KOPT-K1 (cell line): ENCODE data around the gene SCP2.

Experiments
- H3K27ac ChIP-seq: fragments of 200-600 bp; sonication (generic); 2 replicates; pipeline ENCODE4 v1.5.1; 2016; ENCODE audit warnings: antibody characterized with exemption, mild to moderate bottlenecking, low read depth, low read length; ENCODE audit not compliant: poor library complexity, severe bottlenecking
- H3K36me3 ChIP-seq: fragments of 200-600 bp; sonication (generic); 2 replicates; pipeline ENCODE4 v1.5.1; 2017; ENCODE audit warnings: antibody characterized with exemption, mild to moderate bottlenecking, low read length, moderate library complexity; ENCODE audit not compliant: insufficient read depth
- H3K9me3 ChIP-seq: fragments of 200-600 bp; sonication (generic); 2 replicates; pipeline ENCODE4 v1.5.1; 2017; ENCODE audit warnings: antibody characterized with exemption, low read length, mild to moderate bottlenecking; ENCODE audit not compliant: insufficient read depth, poor library complexity, severe bottlenecking

The SCP2 gene

DNA sequence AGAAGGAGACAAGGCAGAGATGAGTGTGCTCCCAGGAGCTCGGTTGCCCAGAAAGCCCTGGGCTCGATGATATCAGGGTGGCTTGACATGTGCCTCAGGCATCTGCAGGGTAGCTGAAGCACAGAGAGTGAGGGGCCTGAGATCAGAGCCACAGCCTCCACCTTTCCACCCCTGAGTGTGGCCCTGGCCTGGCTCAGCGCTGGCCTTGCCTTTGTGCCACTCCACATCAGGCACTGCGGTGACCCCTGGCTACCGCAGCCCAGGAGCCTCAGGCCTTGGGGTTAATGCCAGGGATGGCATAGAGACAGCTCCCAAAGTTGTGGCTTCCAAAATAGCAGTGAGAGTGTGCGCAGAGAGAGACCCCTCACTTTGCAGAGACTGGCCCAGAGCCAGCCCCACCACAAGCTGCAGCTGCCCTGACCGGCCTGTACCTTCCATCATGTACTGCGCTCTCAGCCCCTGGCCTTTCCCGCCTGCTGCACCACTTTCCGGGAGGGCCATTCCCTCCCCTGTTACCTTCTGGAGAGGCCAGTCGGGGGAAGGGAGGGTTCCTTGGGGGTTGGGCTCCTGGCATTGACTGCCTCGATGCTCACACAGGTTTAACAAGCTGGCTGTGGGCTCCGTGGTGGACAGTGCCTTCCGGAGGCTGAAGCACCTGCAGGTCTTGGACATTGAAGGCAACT, 154.4 kb downstream of the SCP2 start:
- no peaks in the 10 kb centered on the region for H3K9me3 ChIP-seq
- H3K36me3 ChIP-seq: no peaks in the 10 kb centered on the region
- no peak overlapping the region for H3K27ac ChIP-seq

DNA sequence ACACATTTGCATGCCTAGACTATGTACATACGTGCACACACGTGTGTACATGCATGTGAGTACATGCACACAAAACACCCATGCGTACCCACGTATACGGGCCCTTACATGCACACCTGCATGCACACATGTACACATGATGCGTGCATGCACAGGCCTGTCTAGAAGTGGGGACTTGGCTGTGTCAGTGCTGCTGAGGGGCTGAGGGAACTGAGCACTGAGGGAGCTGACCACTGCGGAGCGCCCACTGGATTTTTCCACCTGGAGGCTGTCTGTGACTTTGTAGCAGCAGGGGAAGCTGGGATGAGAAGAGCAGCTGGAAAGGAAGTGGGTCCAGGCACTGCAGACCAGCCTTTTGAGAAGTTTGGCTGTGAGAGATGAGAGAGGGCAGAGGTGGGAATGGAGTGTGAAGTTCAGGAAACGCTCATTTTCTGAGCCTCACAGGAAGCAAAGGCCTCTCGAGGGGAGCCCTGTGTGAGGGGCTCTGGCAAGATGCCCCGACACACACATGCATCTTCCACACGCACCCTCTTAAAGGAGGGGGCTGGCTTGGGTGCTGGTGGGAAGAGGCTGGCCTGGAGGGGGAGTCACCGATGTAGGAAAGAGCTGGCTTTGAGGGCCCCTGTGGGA, 155.9 kb downstream of the SCP2 start:
- H3K27ac ChIP-seq: no peak overlapping the region
- no peaks in the 10 kb centered on the region for H3K36me3 ChIP-seq
- no peaks in the 10 kb centered on the region for H3K9me3 ChIP-seq

DNA sequence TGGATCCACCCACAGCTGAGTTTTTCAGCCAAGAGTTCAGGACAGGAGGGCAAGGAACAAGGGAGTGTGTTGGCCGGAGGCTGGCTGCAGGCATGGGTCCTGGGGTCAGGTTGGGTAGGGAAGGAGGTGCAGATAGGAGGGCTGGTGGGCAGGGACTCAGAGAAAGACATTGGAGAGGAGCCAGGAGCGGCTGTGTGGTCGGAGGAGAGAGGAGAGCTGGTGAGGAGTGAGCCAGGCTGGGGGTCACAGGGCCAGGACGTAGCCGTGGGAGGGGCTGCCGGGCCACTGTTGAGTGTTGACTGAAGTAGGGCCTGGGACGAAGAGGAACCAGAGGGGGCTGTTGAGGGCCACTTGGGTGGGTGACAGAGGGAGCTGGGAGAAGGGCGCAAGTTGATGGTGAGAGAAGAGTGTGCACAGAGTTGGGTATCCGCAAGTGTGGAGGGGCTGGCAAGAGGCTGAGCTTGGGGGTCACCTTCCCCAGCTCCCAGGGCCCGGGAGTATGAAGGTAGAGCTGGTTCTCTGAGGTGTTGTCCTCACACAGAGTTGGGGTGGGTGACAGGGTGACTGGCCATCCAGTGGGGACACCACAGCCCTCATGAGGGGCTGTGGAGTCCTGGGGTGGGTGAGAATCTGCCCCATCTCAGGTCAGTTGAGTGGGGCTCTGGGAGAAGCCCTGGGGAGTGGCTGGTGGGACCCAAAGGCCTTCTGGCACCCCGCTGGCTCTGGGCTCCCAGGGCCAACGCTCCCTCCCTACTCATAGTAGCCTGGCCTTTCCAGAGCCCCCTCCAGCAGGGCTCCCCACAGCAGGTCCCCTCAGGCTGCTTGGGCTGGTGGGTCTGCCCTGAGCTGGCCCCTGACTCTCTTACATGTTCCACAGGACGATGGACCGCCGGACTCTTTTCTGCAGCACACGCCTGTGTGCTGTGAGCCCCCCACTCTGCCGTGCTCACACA, 156.8 kb downstream of the SCP2 start:
- Histone ChIP-seq H3K27ac (no peak overlapping the region), H3K9me3 (no peaks in the 10 kb centered on the region), H3K36me3 (no peaks in the 10 kb centered on the region)

DNA sequence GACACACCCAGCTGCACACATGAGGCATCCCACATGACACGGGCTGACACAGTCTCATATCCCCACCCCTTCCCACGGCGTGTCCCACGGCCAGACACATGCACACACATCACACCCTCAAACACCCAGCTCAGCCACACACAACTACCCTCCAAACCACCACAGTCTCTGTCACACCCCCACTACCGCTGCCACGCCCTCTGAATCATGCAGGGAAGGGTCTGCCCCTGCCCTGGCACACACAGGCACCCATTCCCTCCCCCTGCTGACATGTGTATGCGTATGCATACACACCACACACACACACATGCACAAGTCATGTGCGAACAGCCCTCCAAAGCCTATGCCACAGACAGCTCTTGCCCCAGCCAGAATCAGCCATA, 157.5 kb downstream of the SCP2 start:
- H3K9me3 ChIP-seq: no peaks in the 10 kb centered on the region
- no peaks in the 10 kb centered on the region for H3K36me3 ChIP-seq
- H3K27ac ChIP-seq: no peak overlapping the region

DNA sequence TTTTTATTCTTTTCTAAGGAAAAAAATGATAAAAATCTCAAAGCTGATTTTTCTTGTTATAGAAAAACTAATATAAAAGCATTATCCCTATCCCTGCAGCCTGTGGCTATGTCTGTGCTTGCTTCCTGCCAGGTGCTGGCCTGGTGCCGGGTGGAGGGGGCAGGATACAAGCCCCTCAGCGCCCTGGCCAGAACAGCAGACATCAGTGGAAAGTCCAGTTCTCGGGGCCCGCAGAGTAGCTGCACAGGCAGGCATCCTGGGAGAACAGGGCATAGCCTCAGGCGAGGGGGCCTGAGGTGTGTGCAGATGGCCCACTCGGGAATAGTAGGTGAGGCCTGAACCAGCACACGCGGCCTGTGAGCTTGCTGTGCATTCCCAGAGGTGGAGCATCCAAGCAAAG, 158.3 kb downstream of the SCP2 start:
- Histone ChIP-seq H3K9me3 (no peaks in the 10 kb centered on the region), H3K36me3 (no peaks in the 10 kb centered on the region), H3K27ac (no peak overlapping the region)

DNA sequence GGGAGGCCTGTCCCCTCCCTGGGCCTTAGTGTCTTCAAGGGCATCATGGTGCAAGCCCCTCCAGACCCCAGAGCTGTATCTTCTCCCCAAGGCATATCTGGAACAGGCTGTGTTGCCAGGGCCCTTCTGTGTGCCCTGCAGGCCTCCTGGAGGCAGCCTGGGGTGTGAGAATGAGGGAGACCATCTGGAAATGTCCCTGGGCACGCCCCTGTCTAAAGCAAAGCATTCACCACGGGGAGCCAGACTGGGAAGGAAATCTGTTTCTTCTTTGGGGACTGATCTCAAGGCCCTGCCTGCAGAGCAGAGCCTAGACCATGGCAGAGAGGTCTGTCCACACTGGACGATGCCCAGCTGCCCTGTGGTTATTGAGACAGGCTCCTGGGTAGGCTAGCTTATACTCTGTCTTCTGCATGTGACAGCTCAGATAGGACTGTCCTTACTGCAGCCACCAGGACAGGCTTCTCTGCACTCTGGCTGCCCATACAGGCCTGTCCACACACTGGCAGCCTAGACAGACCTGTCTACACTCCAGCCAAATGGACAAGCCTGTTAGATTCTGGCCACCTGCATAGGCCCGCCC, 159.5 kb downstream of the SCP2 start:
- H3K9me3 ChIP-seq: no peaks in the 10 kb centered on the region
- H3K27ac ChIP-seq: no peak overlapping the region
- H3K36me3 ChIP-seq: no peaks in the 10 kb centered on the region

DNA sequence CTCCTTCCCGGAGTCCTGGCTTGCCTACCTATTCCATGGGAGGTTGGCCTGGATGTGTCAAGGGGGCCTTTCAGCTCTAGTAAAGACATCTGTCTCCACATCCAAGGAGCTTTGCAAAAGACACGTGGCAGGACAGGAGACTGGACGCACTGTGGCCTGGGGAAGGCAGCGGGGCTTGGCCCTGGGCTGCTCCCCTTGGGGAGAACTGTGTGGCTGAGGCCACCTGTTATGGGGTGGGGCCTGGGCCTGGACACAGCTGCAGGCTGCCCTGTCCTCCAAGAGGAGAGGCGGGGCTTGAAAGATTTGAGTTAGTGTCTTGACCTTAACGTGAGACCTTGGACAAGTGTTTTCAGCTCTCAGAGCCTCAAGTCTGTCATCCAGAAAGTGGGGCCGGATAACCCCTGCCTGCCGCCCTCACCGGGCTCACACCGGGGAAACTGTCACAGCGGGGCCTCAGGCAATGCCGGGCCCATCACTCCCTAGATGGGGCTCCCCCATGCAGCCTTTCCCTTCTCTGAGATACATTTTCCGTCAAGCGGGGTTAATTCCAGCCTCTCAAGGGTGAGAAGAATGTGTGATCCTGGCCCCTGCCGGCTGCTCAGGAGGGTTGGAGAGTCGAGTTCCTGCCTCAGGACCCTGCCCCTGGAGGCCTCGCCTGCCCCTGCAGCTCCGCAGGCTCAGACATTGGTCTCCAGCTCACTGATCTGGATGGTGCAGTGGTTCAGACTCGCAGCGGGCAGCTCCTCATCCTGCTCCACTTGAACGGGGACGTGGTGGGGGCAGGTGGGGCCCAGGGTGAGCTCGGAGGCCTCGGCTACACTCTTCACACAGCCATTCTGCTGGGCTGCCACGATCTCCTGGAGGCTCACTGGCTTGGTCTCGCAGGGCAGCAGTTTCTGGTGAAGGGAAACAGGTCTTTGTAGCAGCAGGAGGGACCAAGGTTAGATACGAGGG, 160.5 kb downstream of the SCP2 start:
- no peaks in the 10 kb centered on the region for H3K9me3 ChIP-seq
- H3K36me3 ChIP-seq: no peaks in the 10 kb centered on the region
- H3K27ac ChIP-seq: no peak overlapping the region

DNA sequence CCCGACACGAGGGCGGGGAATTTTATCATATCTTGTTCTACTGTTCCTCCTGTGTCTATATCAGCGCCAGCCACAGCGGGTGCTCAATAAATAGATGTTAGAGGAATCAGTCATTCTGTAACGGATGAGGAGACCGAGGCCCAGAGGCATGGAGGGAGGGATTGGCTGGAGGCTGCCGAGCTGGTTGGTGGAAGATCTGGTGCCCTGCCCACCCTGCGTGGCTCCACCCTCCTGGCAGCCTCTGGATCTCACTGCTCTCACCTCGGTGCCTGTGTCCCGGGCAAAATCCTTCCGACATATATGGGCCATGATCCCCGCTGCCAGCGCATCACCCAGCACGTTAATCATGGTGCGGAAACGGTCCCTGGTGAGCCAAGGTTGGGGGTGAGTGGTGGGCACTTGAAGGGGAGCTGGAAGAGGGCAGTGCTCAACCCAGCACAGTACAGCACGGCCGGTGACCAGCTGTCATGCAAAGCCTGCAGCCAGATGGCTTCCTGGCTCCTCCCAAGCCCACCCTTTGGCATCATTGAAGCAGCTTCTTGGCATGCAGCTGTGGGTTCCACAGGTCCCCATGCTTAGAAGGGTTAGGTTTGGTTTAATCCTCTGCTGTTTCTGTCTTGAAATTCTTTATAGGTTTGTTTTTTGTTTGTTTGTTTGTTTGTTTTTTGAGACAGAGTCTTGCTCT, 161.7 kb downstream of the SCP2 start:
- H3K36me3 ChIP-seq: no peaks in the 10 kb centered on the region
- no peak overlapping the region for H3K27ac ChIP-seq
- no peaks in the 10 kb centered on the region for H3K9me3 ChIP-seq

DNA sequence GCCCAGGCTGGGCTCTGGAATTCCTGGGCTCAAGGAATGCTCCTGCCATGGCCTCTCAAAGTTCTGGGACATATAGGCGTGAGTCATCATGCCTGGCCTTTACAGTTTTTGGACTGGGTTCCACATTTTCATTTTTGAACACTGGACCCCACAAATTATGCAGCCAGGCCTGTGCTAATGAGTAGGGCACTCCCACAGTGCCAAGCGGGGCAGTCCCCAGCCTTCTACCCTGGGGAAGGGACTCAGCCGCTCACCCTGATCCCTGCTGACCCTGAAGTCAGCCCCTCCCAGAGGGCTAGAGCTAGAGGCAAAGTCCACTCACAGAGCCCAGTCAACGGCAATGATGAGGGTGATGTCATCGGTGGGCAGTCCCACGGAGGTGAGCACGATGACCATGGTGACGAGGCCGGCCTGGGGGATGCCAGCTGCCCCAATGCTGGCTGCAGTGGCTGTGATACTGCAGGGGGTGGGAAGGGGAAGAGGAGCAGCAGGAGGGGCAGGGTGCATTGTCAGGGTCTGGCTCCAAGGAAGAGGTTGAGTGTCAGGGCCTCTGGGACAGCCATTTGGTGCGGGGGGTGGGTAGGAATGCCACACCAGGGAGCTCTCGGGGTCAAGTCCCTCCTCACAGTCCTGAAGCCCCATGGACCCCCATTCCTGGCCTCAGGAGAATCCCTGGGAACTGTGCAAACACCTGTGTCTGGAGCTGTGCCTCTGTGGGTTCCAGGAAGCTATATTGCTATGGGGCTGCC, 162.6 kb downstream of the SCP2 start:
- Histone ChIP-seq H3K9me3 (no peaks in the 10 kb centered on the region), H3K27ac (no peak overlapping the region), H3K36me3 (no peaks in the 10 kb centered on the region)

DNA sequence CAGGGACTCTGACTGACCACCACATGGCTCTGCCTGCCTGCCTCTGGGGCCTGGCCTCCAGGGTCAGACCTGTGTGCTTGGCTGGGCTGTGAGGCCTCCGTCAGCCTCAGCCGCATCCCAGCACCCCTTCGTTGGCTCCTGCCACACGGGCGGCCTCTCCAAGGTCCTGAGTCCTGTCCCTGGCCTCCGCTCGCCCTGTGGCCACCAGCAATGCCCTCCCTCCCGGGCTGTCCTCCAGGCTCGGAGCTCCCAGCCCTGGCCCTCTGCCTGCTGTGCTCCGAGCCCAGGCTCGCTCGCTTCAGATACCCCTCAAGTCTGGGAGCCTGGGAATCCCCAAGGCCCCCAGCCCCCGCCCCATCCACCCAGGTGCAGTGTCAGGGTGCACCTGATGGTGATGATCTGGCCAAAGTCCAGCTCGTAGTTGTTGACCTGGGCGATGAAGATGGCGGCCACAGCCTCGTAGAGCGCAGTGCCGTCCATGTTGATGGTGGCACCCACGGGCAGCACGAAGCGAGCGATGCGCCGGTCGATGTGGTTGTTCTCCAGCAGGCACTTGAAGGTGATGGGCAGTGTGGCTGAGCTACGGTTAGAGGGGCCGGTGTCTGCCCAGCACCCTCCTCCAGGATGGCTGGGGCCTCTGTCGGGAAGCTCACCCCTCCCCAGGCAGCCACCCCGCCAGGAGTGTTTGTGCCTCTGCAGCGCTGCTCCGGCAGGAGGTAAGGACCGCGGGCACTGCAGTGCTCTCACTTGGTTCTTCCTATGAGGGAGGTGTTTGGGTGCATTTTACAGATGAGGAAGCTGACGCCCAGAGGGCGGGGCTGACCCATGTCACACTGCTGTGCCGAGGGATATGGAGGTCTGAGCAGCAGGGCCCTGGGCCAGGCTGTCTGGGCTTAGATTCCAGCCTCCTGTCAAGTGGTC, 163.4 kb downstream of the SCP2 start:
- Histone ChIP-seq H3K27ac (no peak overlapping the region), H3K36me3 (no peaks in the 10 kb centered on the region), H3K9me3 (peaks cover 1% of the 10 kb centered on the region)

DNA sequence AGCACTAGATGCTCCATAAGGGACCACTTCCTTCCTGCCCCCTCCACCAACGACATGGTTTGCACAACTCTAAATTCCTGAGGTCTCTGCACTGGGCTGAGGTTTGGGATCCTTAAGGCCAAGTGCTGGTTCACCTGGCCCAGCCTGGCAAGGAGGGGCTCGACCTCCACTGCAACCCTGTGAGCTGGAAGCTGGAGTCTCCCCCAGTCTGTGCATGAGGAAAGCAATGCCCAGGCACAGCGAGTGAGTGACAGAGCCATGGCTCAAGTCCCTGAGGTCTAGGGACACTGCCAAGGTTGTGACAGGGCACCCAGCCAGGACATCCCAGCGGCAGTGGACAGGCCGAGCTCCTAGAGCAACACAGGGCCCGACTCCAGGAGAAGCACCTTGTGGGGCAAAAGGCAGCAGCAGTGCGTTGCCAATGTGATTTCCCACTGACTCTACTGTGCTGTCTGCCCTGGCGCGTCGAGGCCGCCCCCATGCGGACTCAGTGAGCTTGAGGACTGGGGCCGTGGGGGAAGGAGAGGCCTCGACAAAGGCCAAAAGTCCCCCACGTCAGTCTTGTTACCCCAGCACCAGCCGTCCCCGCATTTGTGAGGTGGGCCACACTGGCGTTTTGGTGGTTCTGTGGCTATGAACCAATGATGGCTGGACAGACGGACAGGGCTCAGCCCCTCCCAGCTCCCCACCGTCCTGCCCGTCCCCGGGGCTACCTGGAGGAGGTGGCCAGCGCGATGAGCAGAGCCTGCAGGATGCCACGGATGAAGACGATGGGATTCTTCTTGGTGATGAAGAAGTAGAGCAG, 165.0 kb downstream of the SCP2 start:
- peaks cover 17% of the 10 kb centered on the region for H3K9me3 ChIP-seq
- peak overlapping the region; percentile 13 for H3K27ac ChIP-seq
- no peaks in the 10 kb centered on the region for H3K36me3 ChIP-seq
